SK-N-SH (cell line): ENCODE results near the gene AGXT. TPM values are rescaled to one million over a fixed set of nuclear protein-coding genes. Genes with fewer than 3 reads are reported as not detected.

Source experiments
- CTCF ChIA-PET: fragments of 300-600, 350-600 bp; formaldehyde crosslinking; extraction: SDS; loops from one replicate; lab custom pipeline; 2021; lab: Yijun Ruan, JAX
- POLR2A ChIA-PET: fragments of 350-600 bp; sonication (Branson Sonifier 250); formaldehyde crosslinking; extraction: SDS; loops from one replicate; lab custom pipeline; 2020; ENCODE audit warnings: antibody characterized with exemption, inconsistent platforms; lab: Yijun Ruan, JAX
- DNase-seq: peaks from one replicate; pipeline ENCODE4 v3.0.0; 2012
- H2AFZ ChIP-seq: fragments of 200-600 bp; sonication (generic); 2 replicates; pipeline ENCODE4 v1.8.1; 2016; ENCODE audit warnings: antibody characterized with exemption, mild to moderate bottlenecking, low read depth
- H3F3A ChIP-seq: fragments of 200-600 bp; sonication (generic); replicated peaks from 2 replicates; pipeline ENCODE3; 2016; ENCODE audit warnings: antibody characterized with exemption, mild to moderate bottlenecking; ENCODE audit not compliant: insufficient read depth
- H3K27ac ChIP-seq, 2 experiments: fragments of 200-500 bp in 1 of 2; fragments of 200-600 bp in 1 of 2; sonication (Bioruptor generic) in 1 of 2; sonication (generic), shearing (Covaris generic) in 1 of 2; 2 replicates each; pipeline versions ENCODE4 v1.5.1 to v1.6.1; 2014 to 2016; ENCODE audit warnings: low read depth in 2 of 2, inconsistent platforms in 1 of 2, low read length in 1 of 2, mild to moderate bottlenecking in 1 of 2, mixed read lengths in 1 of 2
- H3K27me3 ChIP-seq: fragments of 200-600 bp; sonication (generic), shearing (Covaris generic); 2 replicates; pipeline ENCODE4 v1.6.1; 2016; ENCODE audit warnings: mixed run types; ENCODE audit not compliant: insufficient read depth
- H3K36me3 ChIP-seq, 2 experiments: fragments of 200-500 bp in 1 of 2; fragments of 200-600 bp in 1 of 2; sonication (Bioruptor generic) in 1 of 2; sonication (generic) in 1 of 2; replicated peaks in 1 of 2; 2 replicates each; pipeline versions ENCODE3 to v1.5.1; 2014 to 2016; ENCODE audit warnings: low read length in 1 of 2, mild to moderate bottlenecking in 1 of 2; ENCODE audit not compliant: insufficient read depth in 2 of 2, control insufficient read depth in 1 of 2
- H3K4me1 ChIP-seq, 2 experiments: fragments of 200-500 bp in 1 of 2; fragments of 200-600 bp in 1 of 2; sonication (Bioruptor generic) in 1 of 2; sonication (generic), shearing (Covaris generic) in 1 of 2; 2 replicates each; pipeline versions ENCODE4 v1.5.1 to v1.6.1; 2014 to 2016; ENCODE audit warnings: low read depth in 1 of 2, low read length in 1 of 2, mixed run types in 1 of 2; ENCODE audit not compliant: insufficient read depth in 2 of 2, control insufficient read depth in 1 of 2
- H3K4me2 ChIP-seq: fragments of 200-600 bp; sonication (generic), shearing (Covaris generic); 2 replicates; pipeline ENCODE4 v1.6.1; 2017; ENCODE audit warnings: mixed run types
- H3K4me3 ChIP-seq, 2 experiments: fragments of 200-500 bp in 1 of 2; fragments of 200-600 bp in 1 of 2; sonication (Bioruptor generic) in 1 of 2; sonication (generic), shearing (Covaris generic) in 1 of 2; 2 replicates each; pipeline versions ENCODE4 v1.5.1 to v1.8.1; 2014 to 2016; ENCODE audit warnings: low read depth in 2 of 2, inconsistent platforms in 1 of 2, low read length in 1 of 2, mild to moderate bottlenecking in 1 of 2, mixed read lengths in 1 of 2, moderate library complexity in 1 of 2
- H3K79me2 ChIP-seq: fragments of 200-600 bp; sonication (generic); 2 replicates; pipeline ENCODE4 v1.8.1; 2017; ENCODE audit warnings: mild to moderate bottlenecking; ENCODE audit not compliant: insufficient read depth
- H3K9ac ChIP-seq: fragments of 200-600 bp; sonication (generic); 2 replicates; pipeline ENCODE4 v1.6.1; 2017; ENCODE audit warnings: mixed run types
- H3K9me2 ChIP-seq: fragments of 200-600 bp; sonication (generic); 2 replicates; pipeline ENCODE4 v1.6.1; 2017; ENCODE audit warnings: mixed run types
- H3K9me3 ChIP-seq: fragments of 200-600 bp; sonication (generic); 2 replicates; pipeline ENCODE4 v1.6.1; 2017; ENCODE audit warnings: mixed run types, mild to moderate bottlenecking, moderate library complexity
- H4K20me1 ChIP-seq: fragments of 200-600 bp; sonication (generic); 2 replicates; pipeline ENCODE4 v1.6.1; 2017; ENCODE audit warnings: mild to moderate bottlenecking, mixed run types; ENCODE audit not compliant: insufficient read depth
- ELF1 ChIP-seq: IDR thresholded peaks from 2 replicates; pipeline ENCODE4 v1.4.0; 2012
- FOSL2 ChIP-seq: IDR thresholded peaks from 2 replicates; pipeline ENCODE4 v1.4.0; 2012; ENCODE audit warnings: low read depth, mild to moderate bottlenecking, moderate library complexity, borderline replicate concordance
- FOXJ3 ChIP-seq: sonication (generic); formaldehyde crosslinking; IDR thresholded peaks from 2 replicates; pipeline ENCODE4 v1.5.1; 2020; ENCODE audit warnings: mild to moderate bottlenecking, missing genetic modification reagents
- FOXM1 ChIP-seq: IDR thresholded peaks from 2 replicates; pipeline ENCODE4 v1.4.0; 2012; ENCODE audit warnings: low read depth, mild to moderate bottlenecking
- GABPA ChIP-seq: IDR thresholded peaks from 2 replicates; pipeline ENCODE4 v1.4.0; 2012; ENCODE audit warnings: low read depth, mild to moderate bottlenecking
- JUND ChIP-seq: IDR thresholded peaks from 2 replicates; pipeline ENCODE4 v1.4.0; 2012
- MEF2A ChIP-seq: IDR thresholded peaks from 2 replicates; pipeline ENCODE4 v1.4.0; 2012; ENCODE audit warnings: low read depth, borderline replicate concordance
- NFIC ChIP-seq: IDR thresholded peaks from 2 replicates; pipeline ENCODE4 v1.4.0; 2012; ENCODE audit warnings: borderline replicate concordance
- RAD21 ChIP-seq: IDR thresholded peaks from 2 replicates; pipeline ENCODE4 v1.6.1; 2012; ENCODE audit warnings: mild to moderate bottlenecking, low read length
- RXRA ChIP-seq: IDR thresholded peaks from 2 replicates; pipeline ENCODE4 v1.4.0; 2012; ENCODE audit warnings: low read depth, mild to moderate bottlenecking, borderline replicate concordance
- SIN3A ChIP-seq: IDR thresholded peaks from 2 replicates; pipeline ENCODE4 v1.6.1; 2012; ENCODE audit warnings: low read depth, mild to moderate bottlenecking, low read length, moderate library complexity, borderline replicate concordance
- ZBTB33 ChIP-seq: IDR thresholded peaks from 2 replicates; pipeline ENCODE4 v1.4.0; 2012; ENCODE audit warnings: low read depth, borderline replicate concordance
- WGBS: methylation state at CpG from one replicate; pipeline ENCODE4 v1.1.6; 2017; ENCODE audit warnings: low lambda C conversion rate; 5-methylcytosine and 5-hydroxymethylcytosine counted together
- polyA plus RNA-seq, 3 experiments: library from polyadenylated mRNA; depleted of rRNA; stranded (reverse); fragments of >200 nt; gene quantifications; 2 replicates each; pipeline ENCODE4 v1.2.3, GENCODE V29; 2012
- TF ChIP-seq, protein P1 (sequence below): IDR thresholded peaks from 2 replicates; pipeline ENCODE4 v1.6.1; 2012; ENCODE audit warnings: mild to moderate bottlenecking, low read depth, low read length, moderate library complexity
- TF ChIP-seq, protein P2 (sequence below): fragments of 150-350 bp; IDR thresholded peaks from 2 replicates; pipeline ENCODE4 v1.6.1; 2017; ENCODE audit warnings: antibody characterized with exemption, low read length, low read depth, borderline replicate concordance

Gene AGXT
- polyA plus RNA-seq, 1 of the 3 experiments (the other 2 are of a cell fraction), result not detected

GRCh38 chr2:240927390-240927781 lies 58.8 kb downstream of the AGXT start (continued):
- TF ChIP-seq NFIC (no peak), SIN3A (no peak), GABPA (no peak), RAD21 (no peak), MEF2A (no peak)
- TF ChIP-seq, all 33 proteins: peak for 0

DNA sequence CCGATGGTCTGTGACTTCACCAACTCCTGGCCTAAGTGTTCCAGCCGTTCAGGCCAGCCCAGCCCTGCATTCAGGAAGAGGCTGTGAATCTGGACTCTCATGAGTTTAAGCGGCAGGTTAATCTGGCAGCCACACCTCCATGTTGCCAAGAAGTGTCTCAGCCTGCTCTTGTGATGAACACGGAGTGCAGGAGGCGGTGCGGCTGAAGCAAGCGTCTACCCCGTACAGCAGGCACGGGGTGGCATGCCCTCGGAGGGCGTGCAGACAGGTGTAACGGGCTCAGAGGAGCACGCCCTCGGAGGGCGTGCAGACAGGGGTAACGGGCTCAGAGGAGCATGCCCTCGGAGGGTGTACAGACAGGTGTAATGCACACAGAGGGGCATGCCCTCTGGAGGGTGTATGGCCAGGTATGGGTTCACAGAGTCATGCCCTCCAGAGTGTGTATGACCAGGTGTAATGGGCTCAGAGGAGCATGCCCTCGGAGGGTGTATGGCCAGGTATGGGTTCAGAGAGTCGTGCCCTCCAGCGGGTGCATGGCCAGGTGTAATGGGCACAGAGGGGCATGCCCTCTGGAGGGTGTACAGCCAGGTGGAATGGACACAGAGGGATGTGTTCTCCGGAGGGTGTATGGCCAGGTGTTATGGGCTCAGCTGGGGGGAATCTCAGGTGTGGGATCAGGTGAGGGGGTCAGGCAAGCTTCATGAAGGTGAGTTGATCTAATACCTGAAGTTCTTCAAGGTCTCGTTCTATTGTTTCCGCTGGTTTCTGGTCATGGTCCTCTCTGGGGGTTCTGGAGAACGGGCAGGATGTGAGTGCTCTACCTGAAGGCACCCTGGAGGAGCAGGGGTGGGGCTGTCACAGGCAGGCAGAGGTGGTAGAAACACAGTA lies 60.1 kb downstream of the AGXT start:
- Histone ChIP-seq H3K27ac (no peak overlapping the region), H3K4me3 (no peak overlapping the region), H4K20me1 (no peaks in the 10 kb centered on the region), H3K9me2 (no peaks in the 10 kb centered on the region), H3K27me3 (no peaks in the 10 kb centered on the region; the same call in 1 of the 2 replicates), H2AFZ (no peak overlapping the region), H3K4me1 (peaks cover 0 to 5% of the 10 kb centered on the region in 2 experiments; a peak in 1 of 4 replicates), H3K79me2 (no peaks in the 10 kb centered on the region), H3K4me2 (no peak overlapping the region), H3K36me3 (no peaks in the 10 kb centered on the region), H3F3A (peaks cover 5% of the 10 kb centered on the region), H3K9me3 (no peaks in the 10 kb centered on the region), H3K9ac (no peak overlapping the region)
- WGBS, result 79% methylated on average over 21 of the region's 24 CpGs
- ChIA-PET POLR2A (no interaction called here), CTCF (interaction anchor here (1.8 to 3.7 kb wide), 2 partner anchors 14 to 15 kb away, joined by 5 to 25 read pairs; no protein-coding TSS in a partner anchor)
- peak; percentile 12 for DNase-seq
- TF ChIP-seq, protein P1, sequence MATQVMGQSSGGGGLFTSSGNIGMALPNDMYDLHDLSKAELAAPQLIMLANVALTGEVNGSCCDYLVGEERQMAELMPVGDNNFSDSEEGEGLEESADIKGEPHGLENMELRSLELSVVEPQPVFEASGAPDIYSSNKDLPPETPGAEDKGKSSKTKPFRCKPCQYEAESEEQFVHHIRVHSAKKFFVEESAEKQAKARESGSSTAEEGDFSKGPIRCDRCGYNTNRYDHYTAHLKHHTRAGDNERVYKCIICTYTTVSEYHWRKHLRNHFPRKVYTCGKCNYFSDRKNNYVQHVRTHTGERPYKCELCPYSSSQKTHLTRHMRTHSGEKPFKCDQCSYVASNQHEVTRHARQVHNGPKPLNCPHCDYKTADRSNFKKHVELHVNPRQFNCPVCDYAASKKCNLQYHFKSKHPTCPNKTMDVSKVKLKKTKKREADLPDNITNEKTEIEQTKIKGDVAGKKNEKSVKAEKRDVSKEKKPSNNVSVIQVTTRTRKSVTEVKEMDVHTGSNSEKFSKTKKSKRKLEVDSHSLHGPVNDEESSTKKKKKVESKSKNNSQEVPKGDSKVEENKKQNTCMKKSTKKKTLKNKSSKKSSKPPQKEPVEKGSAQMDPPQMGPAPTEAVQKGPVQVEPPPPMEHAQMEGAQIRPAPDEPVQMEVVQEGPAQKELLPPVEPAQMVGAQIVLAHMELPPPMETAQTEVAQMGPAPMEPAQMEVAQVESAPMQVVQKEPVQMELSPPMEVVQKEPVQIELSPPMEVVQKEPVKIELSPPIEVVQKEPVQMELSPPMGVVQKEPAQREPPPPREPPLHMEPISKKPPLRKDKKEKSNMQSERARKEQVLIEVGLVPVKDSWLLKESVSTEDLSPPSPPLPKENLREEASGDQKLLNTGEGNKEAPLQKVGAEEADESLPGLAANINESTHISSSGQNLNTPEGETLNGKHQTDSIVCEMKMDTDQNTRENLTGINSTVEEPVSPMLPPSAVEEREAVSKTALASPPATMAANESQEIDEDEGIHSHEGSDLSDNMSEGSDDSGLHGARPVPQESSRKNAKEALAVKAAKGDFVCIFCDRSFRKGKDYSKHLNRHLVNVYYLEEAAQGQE, result no peak
- TF ChIP-seq FOXJ3 (no peak), ZBTB33 (no peak), ELF1 (no peak), RXRA (no peak), FOXM1 (no peak), FOSL2 (no peak), JUND (no peak)
- TF ChIP-seq, protein P2, sequence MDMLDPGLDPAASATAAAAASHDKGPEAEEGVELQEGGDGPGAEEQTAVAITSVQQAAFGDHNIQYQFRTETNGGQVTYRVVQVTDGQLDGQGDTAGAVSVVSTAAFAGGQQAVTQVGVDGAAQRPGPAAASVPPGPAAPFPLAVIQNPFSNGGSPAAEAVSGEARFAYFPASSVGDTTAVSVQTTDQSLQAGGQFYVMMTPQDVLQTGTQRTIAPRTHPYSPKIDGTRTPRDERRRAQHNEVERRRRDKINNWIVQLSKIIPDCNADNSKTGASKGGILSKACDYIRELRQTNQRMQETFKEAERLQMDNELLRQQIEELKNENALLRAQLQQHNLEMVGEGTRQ, result no peak
